Subcutaneous abdominal adipose tissue (tissue), 5 donors: Measurements from ENCODE around the gene GSTA2.
"Not testable (repeated sequence)": the region's sequence is repeated elsewhere in the genome, so short reads cannot be mapped to it uniquely, and the experiment has no call there.

ENCODE experiments used
- H3K27ac ChIP-seq: one replicate; pipeline ENCODE4 v1.7.0; 2013; ENCODE audit warnings: low read depth, mild to moderate bottlenecking, inconsistent platforms, low read length, moderate library complexity
- H3K27me3 ChIP-seq, 5 donors: one replicate each; pipeline ENCODE4 v1.7.0; 2013; ENCODE audit warnings: low read length in 5 of 5, inconsistent platforms in 1 of 5; ENCODE audit not compliant: control insufficient read depth in 5 of 5, insufficient read depth in 4 of 5
- H3K36me3 ChIP-seq, 5 donors: one replicate each; pipeline ENCODE4 v1.7.0; 2013; ENCODE audit warnings: low read length in 5 of 5; ENCODE audit not compliant: control insufficient read depth in 5 of 5, insufficient read depth in 5 of 5
- H3K4me1 ChIP-seq, 5 donors: one replicate each; pipeline ENCODE4 v1.7.0; 2013; ENCODE audit warnings: low read length in 5 of 5, mild to moderate bottlenecking in 3 of 5, moderate library complexity in 1 of 5; ENCODE audit not compliant: control insufficient read depth in 5 of 5, insufficient read depth in 5 of 5
- H3K4me3 ChIP-seq, 5 donors: one replicate each; pipeline ENCODE4 v1.7.0; 2013; ENCODE audit warnings: low read length in 5 of 5, low read depth in 1 of 5
- H3K9ac ChIP-seq, 5 donors: one replicate each; pipeline ENCODE4 v1.7.0; 2013; ENCODE audit warnings: low read length in 5 of 5, mild to moderate bottlenecking in 4 of 5, moderate library complexity in 3 of 5
- H3K9me3 ChIP-seq, 5 donors: one replicate each; pipeline ENCODE4 v1.7.0; 2013; ENCODE audit warnings: low read length in 5 of 5; ENCODE audit not compliant: control insufficient read depth in 5 of 5
- donor health status: healthy.
- donor health status: healthy.
- donor health status: healthy.
- donor health status: healthy.
- donor health status: healthy.

GSTA2 gene

GRCh38 chr6:52788478-52788877, 25.2 kb upstream of the GSTA2 start:
- H3K9me3 ChIP-seq: peaks cover 0 to 7% (median 0%) of the 10 kb centered on the region in 5 donors

GRCh38 chr6:52787917-52788316, 24.6 kb upstream of the GSTA2 start:
- Histone ChIP-seq H3K9ac (no peak overlapping the region), H3K4me1 (no peaks in the 10 kb centered on the region), H3K9me3 (peaks cover 0 to 6% (median 0%) of the 10 kb centered on the region in 5 donors), H3K27me3 (no peaks in the 10 kb centered on the region), H3K4me3 (no peak overlapping the region), H3K36me3 (no peaks in the 10 kb centered on the region), H3K27ac (no peak overlapping the region)

More at GRCh38 chr6:52788478-52788877, 25.2 kb upstream of the GSTA2 start:
- Histone ChIP-seq H3K27me3 (no peaks in the 10 kb centered on the region), H3K27ac (no peak overlapping the region), H3K36me3 (no peaks in the 10 kb centered on the region), H3K4me1 (no peaks in the 10 kb centered on the region), H3K4me3 (no peak overlapping the region), H3K9ac (no peak overlapping the region)

- no peaks in the 10 kb centered on the region for H3K4me1 ChIP-seq
- H3K36me3 ChIP-seq: no peaks in the 10 kb centered on the region
- H3K9me3 ChIP-seq: no peaks in the 10 kb centered on the region
- H3K4me3 ChIP-seq: no peak overlapping the region
- H3K9ac ChIP-seq: no peak overlapping the region
- H3K27me3 ChIP-seq: no peaks in the 10 kb centered on the region
- H3K27ac ChIP-seq: no peak overlapping the region
These were observed 23.1 kb upstream of the GSTA2 start for GRCh38 chr6:52786249-52786956.

GRCh38 chr6:52782696-52783274, 19.5 kb upstream of the GSTA2 start:
- not testable (repeated sequence) for H3K9me3 ChIP-seq, H3K4me3 ChIP-seq, H3K9ac ChIP-seq, H3K4me1 ChIP-seq, H3K36me3 ChIP-seq, H3K27me3 ChIP-seq, H3K27ac ChIP-seq

- H3K9ac ChIP-seq, H3K27ac ChIP-seq, H3K27me3 ChIP-seq, H3K4me3 ChIP-seq, H3K4me1 ChIP-seq, H3K36me3 ChIP-seq, H3K9me3 ChIP-seq: not testable (repeated sequence)
These were observed 18.9 kb upstream of the GSTA2 start for GRCh38 chr6:52782209-52782608.

- H3K9ac ChIP-seq: no peak overlapping the region
- no peaks in the 10 kb centered on the region for H3K4me1 ChIP-seq
- no peak overlapping the region for H3K27ac ChIP-seq
- no peaks in the 10 kb centered on the region for H3K36me3 ChIP-seq
- H3K9me3 ChIP-seq: no peaks in the 10 kb centered on the region
- H3K4me3 ChIP-seq: no peak overlapping the region
- peaks cover 0 to 2% (median 0%) of the 10 kb centered on the region in 5 donors for H3K27me3 ChIP-seq
These were observed 16.0 kb upstream of the GSTA2 start for GRCh38 chr6:52779237-52779636.

GRCh38 chr6:52776711-52777351, 13.6 kb upstream of the GSTA2 start:
- not testable (repeated sequence) for H3K27me3 ChIP-seq, H3K9me3 ChIP-seq, H3K27ac ChIP-seq, H3K9ac ChIP-seq, H3K4me1 ChIP-seq, H3K4me3 ChIP-seq, H3K36me3 ChIP-seq

GRCh38 chr6:52769399-52769798, 6.1 kb upstream of the GSTA2 start:
- not testable (repeated sequence) for H3K4me3 ChIP-seq, H3K9me3 ChIP-seq, H3K27ac ChIP-seq, H3K9ac ChIP-seq, H3K4me1 ChIP-seq, H3K27me3 ChIP-seq, H3K36me3 ChIP-seq

- not testable (repeated sequence) for H3K4me3 ChIP-seq
These were observed 4.4 kb upstream of the GSTA2 start for GRCh38 chr6:52767658-52768057.

GRCh38 chr6:52761673-52762491, 1.4 kb downstream of the GSTA2 start:
- H3K4me1 ChIP-seq, H3K9me3 ChIP-seq, H3K4me3 ChIP-seq, H3K27ac ChIP-seq, H3K27me3 ChIP-seq, H3K36me3 ChIP-seq, H3K9ac ChIP-seq: not testable (repeated sequence)

More at GRCh38 chr6:52767658-52768057, 4.4 kb upstream of the GSTA2 start:
- H3K27me3 ChIP-seq, H3K9ac ChIP-seq, H3K27ac ChIP-seq, H3K36me3 ChIP-seq, H3K4me1 ChIP-seq, H3K9me3 ChIP-seq: not testable (repeated sequence)
